Choroid plexus epithelial cell (primary cell): ENCODE measurements around the gene FUCA1.
"Not testable (repeated sequence)": the region's sequence is repeated elsewhere in the genome, so short reads cannot be mapped to it uniquely, and the experiment has no call there.

Experiments used
- DNase-seq: peaks from one replicate; pipeline ENCODE4 v3.0.0-alpha.2; 2010; ENCODE audit warnings: low read depth
- H3K4me3 ChIP-seq: 2 replicates; pipeline ENCODE4 v1.5.1; 2011; ENCODE audit warnings: low read depth, mild to moderate bottlenecking, control low read depth, low read length, moderate library complexity
- TF ChIP-seq, protein P1 (sequence below): conservative IDR thresholded peaks from 2 replicates; pipeline ENCODE4 v1.5.1; 2011; ENCODE audit warnings: low read depth, mild to moderate bottlenecking, control low read depth, inconsistent platforms, low read length, moderate library complexity

FUCA1 gene

DNA sequence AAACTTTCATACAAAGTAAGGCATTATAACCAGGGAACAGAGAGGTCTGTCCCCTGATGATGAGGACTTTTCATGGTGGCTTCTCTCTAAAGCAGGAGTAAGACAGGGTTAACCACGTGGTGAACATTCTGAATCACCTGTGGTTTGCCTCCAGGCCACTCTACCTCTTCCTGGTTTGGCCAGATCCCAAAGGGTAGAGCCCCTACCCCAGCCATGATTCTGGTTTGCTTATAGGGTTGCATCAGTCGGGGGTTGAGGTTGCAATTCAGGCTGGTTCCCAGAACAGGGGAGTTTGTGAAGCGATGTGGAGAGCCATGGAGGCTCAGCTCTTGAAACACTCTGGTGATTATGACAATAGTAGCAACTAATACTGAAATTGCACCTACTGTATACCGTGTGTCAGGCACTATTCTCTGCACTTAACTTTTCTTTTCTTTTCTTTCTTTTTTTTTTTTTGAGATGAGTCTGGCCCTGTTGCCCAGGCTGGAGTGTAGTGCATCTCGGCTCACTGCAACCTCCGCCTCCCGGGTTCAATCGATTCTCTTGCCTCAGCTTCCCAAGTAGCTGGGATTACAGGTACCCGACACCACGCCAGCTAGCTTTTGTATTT is 36.8 kb upstream of the FUCA1 start:
- no peak overlapping the region for H3K4me3 ChIP-seq
- TF ChIP-seq, protein P1, sequence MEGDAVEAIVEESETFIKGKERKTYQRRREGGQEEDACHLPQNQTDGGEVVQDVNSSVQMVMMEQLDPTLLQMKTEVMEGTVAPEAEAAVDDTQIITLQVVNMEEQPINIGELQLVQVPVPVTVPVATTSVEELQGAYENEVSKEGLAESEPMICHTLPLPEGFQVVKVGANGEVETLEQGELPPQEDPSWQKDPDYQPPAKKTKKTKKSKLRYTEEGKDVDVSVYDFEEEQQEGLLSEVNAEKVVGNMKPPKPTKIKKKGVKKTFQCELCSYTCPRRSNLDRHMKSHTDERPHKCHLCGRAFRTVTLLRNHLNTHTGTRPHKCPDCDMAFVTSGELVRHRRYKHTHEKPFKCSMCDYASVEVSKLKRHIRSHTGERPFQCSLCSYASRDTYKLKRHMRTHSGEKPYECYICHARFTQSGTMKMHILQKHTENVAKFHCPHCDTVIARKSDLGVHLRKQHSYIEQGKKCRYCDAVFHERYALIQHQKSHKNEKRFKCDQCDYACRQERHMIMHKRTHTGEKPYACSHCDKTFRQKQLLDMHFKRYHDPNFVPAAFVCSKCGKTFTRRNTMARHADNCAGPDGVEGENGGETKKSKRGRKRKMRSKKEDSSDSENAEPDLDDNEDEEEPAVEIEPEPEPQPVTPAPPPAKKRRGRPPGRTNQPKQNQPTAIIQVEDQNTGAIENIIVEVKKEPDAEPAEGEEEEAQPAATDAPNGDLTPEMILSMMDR: no peak
- no peak for DNase-seq

DNA sequence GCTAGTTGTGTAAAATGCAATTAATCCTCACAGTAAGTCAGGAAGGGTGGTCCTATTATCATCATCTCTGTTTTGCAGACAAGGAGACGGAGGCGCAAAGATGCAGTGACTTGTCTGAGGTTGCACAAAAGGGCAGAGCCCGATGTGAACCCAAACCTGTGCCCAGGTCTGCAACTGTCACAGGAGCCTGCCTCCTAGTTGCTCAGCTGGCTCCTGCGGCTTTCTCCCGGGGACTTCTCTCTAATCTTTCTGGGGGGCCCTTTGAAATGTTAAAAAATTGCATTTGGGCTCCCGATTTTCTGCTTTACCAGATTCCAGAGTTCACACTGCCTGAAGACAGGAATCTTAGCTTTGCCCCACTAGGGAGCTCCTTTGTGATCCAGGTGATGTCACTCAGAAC is 35.7 kb upstream of the FUCA1 start:
- DNase-seq: no peak
- no peak overlapping the region for H3K4me3 ChIP-seq
- TF ChIP-seq, protein P1: no peak

DNA sequence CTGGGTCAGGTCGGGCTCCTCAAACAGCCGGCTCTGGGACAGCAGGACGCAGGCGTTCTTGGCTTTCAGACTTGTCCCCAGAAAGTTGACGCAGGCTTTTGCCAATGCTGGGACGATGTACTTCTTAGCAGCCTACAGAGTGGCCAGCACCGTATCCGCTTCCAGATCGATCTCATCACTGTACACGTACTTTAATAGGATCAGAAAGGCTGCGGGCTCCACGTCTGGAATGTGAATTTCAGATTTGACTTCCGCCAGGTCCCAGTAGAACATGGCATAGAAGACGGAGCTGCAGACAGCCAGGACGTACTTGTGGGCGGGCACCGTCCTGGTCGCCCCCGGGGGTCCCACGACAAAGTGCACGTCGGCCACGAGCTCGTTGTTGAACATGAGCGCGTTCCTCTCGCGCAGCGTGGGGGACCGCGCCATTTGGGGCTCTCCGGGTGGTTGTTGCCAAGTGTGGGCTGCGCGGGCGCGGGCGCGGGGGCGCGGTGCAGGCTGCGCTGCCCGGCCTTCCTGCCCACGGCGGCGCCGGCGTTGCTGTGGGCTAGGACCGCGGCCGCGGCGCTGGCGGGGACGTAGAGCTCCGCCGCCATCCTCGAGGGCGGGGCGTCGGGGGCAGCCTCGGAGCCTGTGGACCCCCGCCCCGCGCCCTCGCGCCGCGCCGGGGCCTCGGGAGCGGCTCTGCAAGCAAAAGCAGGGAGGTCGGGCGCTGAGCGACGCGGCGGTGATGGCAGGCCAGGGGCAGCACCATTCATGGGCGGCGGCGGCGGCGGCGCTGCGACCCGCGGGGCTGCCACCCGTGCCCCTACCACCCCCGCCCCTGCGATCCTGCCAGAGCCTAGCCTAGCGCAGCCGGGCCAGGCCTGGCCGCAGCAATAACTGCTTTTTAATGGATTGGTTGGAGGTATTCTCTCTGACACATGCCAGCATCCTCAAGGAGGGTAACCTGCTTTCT is 34.5 kb upstream of the FUCA1 start:
- TF ChIP-seq, protein P1: no peak
- no peak for DNase-seq
- peak overlapping the region; percentile 14 for H3K4me3 ChIP-seq

DNA sequence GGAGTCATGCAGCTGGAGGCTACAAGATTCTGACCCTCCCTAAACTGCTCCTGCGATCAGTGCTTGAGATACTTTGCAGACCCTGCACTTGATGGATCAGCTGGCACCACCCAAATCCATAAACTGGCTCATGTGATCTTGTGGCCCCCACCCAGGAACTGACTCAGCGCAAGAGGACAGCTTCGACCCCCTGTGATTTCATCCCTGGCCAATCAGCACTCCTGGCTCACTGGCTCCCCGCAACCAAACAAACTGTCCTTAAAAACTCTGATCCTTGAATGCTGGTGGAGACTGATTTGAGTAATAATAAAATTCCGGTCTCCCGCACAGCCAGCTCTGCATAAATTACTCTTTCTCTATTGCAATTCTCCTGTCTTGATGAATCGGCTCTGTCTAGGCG is 31.9 kb upstream of the FUCA1 start:
- H3K4me3 ChIP-seq, DNase-seq: not testable (repeated sequence)

DNA sequence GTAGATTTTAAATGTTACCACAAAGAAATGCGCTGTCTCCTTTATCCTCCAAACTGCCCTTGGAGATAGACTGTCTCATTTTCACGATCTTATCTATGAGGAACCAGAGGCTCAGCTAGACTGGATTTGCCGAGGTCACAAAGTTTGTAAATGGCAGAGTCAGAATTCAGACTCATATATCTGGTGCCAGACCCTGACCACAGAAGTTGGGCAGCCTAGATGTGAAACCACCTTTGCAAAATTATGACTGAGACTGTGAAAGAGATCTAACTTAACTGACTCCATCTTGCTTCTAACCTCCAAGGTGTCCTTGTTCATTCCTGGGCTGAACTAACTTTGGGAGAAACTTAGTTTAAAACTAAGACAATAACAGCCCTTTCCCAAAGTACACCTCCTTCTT is 31.0 kb upstream of the FUCA1 start:
- DNase-seq: no peak

DNA sequence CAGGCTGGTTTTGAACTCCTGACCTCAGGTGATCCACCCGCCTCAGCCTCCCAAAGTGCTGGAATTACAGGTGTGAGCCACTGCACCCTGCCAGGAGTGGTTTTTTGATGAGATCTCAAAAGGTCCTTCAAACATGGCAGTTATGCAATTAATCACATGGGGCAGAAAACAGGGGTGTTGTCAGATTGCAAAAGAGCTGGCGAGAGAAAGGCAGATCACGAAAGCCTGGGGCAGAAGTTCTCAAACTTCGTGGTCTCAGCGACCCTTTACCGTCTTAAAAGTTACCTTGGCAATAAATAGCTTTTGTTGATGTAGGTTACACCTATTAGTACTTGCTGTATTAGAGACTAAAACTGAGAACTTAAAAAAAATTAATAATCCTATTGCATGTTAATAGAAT is 29.0 kb upstream of the FUCA1 start:
- H3K4me3 ChIP-seq: no peak overlapping the region
- TF ChIP-seq, protein P1: no peak
- no peak for DNase-seq

More for the DNA sequence above, 31.0 kb upstream of the FUCA1 start:
- TF ChIP-seq, protein P1: no peak
- H3K4me3 ChIP-seq: no peak overlapping the region

DNA sequence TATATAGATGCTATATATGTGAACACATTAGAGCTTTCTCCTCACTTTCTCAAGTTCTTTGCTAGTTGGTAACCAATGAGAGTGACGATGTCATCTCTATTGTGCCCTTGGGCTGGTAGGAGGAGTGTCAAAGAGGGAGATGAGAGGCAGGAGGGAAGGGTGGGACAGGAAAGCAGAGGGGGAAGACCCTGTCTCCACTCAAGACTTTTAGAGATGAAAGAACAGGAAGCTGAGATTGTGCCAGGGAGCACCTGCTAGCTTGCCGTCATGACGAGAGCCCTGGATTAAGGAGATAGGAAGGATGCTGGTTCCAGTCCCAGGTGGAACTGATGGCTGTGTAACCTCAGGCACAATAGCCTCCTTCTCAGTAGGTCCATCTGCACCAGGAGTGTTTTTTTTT is 28.4 kb upstream of the FUCA1 start:
- TF ChIP-seq, protein P1: no peak
- no peak overlapping the region for H3K4me3 ChIP-seq
- no peak for DNase-seq
